GM23338 (cell line): ENCODE data around the gene FKTN. TPM values are rescaled to one million over a fixed set of nuclear protein-coding genes. Genes with fewer than 3 reads are reported as not detected.

Source experiments
- ATAC-seq: fragments of 200-7000 bp; cut with Tn5 transposase; 3 replicates; pipeline ENCODE4 v1.9.1; 2020
- DNase-seq: peaks from one replicate; pipeline ENCODE4 v3.0.0-alpha.2; 2015; ENCODE audit warnings: low spot score
- H2AFZ ChIP-seq: fragments of 200-600 bp; sonication (generic); 2 replicates; pipeline ENCODE4 v1.8.0; 2016; ENCODE audit warnings: antibody characterized with exemption, mild to moderate bottlenecking, moderate library complexity
- H3F3A ChIP-seq: fragments of 200-600 bp; sonication (generic); replicated peaks from 2 replicates; pipeline ENCODE4 v1.8.0; 2017; ENCODE audit warnings: antibody characterized with exemption, mixed run types, low read depth
- H3K27ac ChIP-seq: fragments of 200-600 bp; sonication (generic); 2 replicates; pipeline ENCODE4 v1.6.1; 2016; ENCODE audit warnings: low read depth
- H3K27me3 ChIP-seq: fragments of 200-600 bp; sonication (generic); 2 replicates; pipeline ENCODE4 v1.8.0; 2016; ENCODE audit warnings: mild to moderate bottlenecking, mixed run types, moderate library complexity; ENCODE audit not compliant: insufficient read depth
- H3K36me3 ChIP-seq: fragments of 200-600 bp; sonication (generic); 2 replicates; pipeline ENCODE4 v1.8.0; 2016; ENCODE audit warnings: mild to moderate bottlenecking; ENCODE audit not compliant: insufficient read depth
- H3K4me1 ChIP-seq: fragments of 200-600 bp; sonication (generic); 2 replicates; pipeline ENCODE4 v1.8.0; 2016; ENCODE audit warnings: mild to moderate bottlenecking, moderate library complexity; ENCODE audit not compliant: insufficient read depth
- H3K4me2 ChIP-seq: fragments of 200-600 bp; sonication (generic); 2 replicates; pipeline ENCODE4 v1.7.1; 2017; ENCODE audit warnings: mixed run types
- H3K4me3 ChIP-seq: fragments of 200-600 bp; sonication (generic); 2 replicates; pipeline ENCODE4 v1.6.1; 2016; ENCODE audit warnings: mixed run types
- H3K79me2 ChIP-seq: fragments of 200-600 bp; sonication (generic); replicated peaks from 2 replicates; pipeline ENCODE4 v1.8.0; 2017; ENCODE audit warnings: mild to moderate bottlenecking; ENCODE audit not compliant: insufficient read depth
- H3K9me2 ChIP-seq: fragments of 200-600 bp; sonication (generic); 2 replicates; pipeline ENCODE4 v1.8.0; 2017; ENCODE audit not compliant: insufficient read depth
- H4K20me1 ChIP-seq: fragments of 200-600 bp; sonication (generic); replicated peaks from 2 replicates; pipeline ENCODE4 v1.8.0; 2017; ENCODE audit warnings: mild to moderate bottlenecking; ENCODE audit not compliant: insufficient read depth
- H3K27ac Mint-ChIP-seq: 2 replicates; pipeline ENCODE4 v1.8.0; 2020; ENCODE audit warnings: inconsistent platforms, mild to moderate bottlenecking, moderate library complexity, mixed read lengths
- H3K27me3 Mint-ChIP-seq: 3 replicates; pipeline ENCODE4 v1.8.0; 2022; ENCODE audit warnings: low read depth, mild to moderate bottlenecking, moderate library complexity, mixed read lengths, inconsistent platforms; ENCODE audit not compliant: insufficient read depth, poor library complexity
- H3K36me3 Mint-ChIP-seq: 3 replicates; pipeline ENCODE4 v1.8.0; 2021; ENCODE audit warnings: low read depth, mild to moderate bottlenecking, inconsistent platforms, moderate library complexity, mixed read lengths
- H3K4me1 Mint-ChIP-seq: 3 replicates; pipeline ENCODE4 v1.8.0; 2020; ENCODE audit warnings: mild to moderate bottlenecking, inconsistent platforms, mixed read lengths
- H3K4me3 Mint-ChIP-seq: 3 replicates; pipeline ENCODE4 v1.8.0; 2021; ENCODE audit warnings: moderate library complexity, mild to moderate bottlenecking, inconsistent platforms, mixed read lengths
- H3K9me3 Mint-ChIP-seq: 3 replicates; pipeline ENCODE4 v1.8.0; 2020; ENCODE audit warnings: moderate library complexity, mild to moderate bottlenecking, inconsistent platforms, mixed read lengths
- CREB1 ChIP-seq: fragments of 250-450 bp; sonication (Bioruptor Pico); IDR thresholded peaks from 2 replicates; pipeline ENCODE4 v1.5.0; 2020; ENCODE audit warnings: low read depth, mild to moderate bottlenecking, moderate library complexity
- EZH2 ChIP-seq: fragments of 200-600 bp; sonication (generic); IDR thresholded peaks from one replicate; pipeline ENCODE4 v1.8.0; 2017; ENCODE audit warnings: antibody characterized with exemption, mild to moderate bottlenecking, low read depth; ENCODE audit not compliant: unreplicated experiment
- EZH2phosphoT487 ChIP-seq: fragments of 200-600 bp; sonication (generic); IDR thresholded peaks from one replicate; pipeline ENCODE4 v1.8.1; 2018; ENCODE audit warnings: antibody characterized with exemption; ENCODE audit not compliant: unreplicated experiment
- JUNB ChIP-seq: IDR thresholded peaks from one replicate; pipeline ENCODE4 v1.6.1; 2016; ENCODE audit warnings: antibody characterized with exemption; ENCODE audit not compliant: unreplicated experiment
- NANOG ChIP-seq: IDR thresholded peaks from 2 replicates; pipeline ENCODE4 v1.6.1; 2016; ENCODE audit warnings: antibody characterized with exemption, borderline replicate concordance
- POLR2AphosphoS5 ChIP-seq: IDR thresholded peaks from 2 replicates; pipeline ENCODE4 v1.6.1; 2016; ENCODE audit warnings: antibody characterized with exemption, low read depth
- STAT1 ChIP-seq: IDR thresholded peaks from one replicate; pipeline ENCODE4 v1.6.1; 2016; ENCODE audit warnings: antibody characterized with exemption; ENCODE audit not compliant: unreplicated experiment
- ZNF331 ChIP-seq: fragments of 250-450 bp; sonication (Bioruptor Pico); IDR thresholded peaks from 2 replicates; pipeline ENCODE4 v1.5.0; 2020; ENCODE audit warnings: low read depth, mild to moderate bottlenecking, moderate library complexity
- polyA plus RNA-seq: library from polyadenylated mRNA; unstranded; fragments of >200 nt; fragmentation: Nextera tagmentation; extraction: Ambion mirVana; gene quantifications from 2 replicates; pipeline ENCODE4 v1.2.1, GENCODE V29; 2016
- total RNA-seq: library from RNA; depleted of rRNA; stranded (reverse); fragments of >200 nt; shearing (Covaris generic); gene quantifications from 2 replicates; pipeline ENCODE4 v1.2.3, GENCODE V29; 2014
- TF ChIP-seq, protein P1 (sequence below): IDR thresholded peaks from one replicate; pipeline ENCODE4 v1.6.1; 2018; ENCODE audit warnings: antibody characterized with exemption; ENCODE audit not compliant: unreplicated experiment
- TF ChIP-seq, protein P2 (sequence below), 2 experiments: fragments of 200-600 bp in 1 of 2; sonication (generic) in 1 of 2; conservative IDR thresholded peaks; 2 replicates each; pipeline versions ENCODE4 v1.5.1 to v1.6.1; 2016 to 2017; ENCODE audit warnings: antibody characterized with exemption in 2 of 2, low read depth in 2 of 2, mild to moderate bottlenecking in 2 of 2, moderate library complexity in 1 of 2
- TF ChIP-seq, protein P3 (sequence below): fragments of 250-450 bp; sonication (Bioruptor Pico); IDR thresholded peaks from 2 replicates; pipeline ENCODE4 v1.5.0; 2020; ENCODE audit warnings: mild to moderate bottlenecking, moderate library complexity

FKTN gene
- total and polyA plus RNA-seq, 2 experiments from 2014 or later: 6.8 to 9.9 TPM

GRCh38 chr9:105663914-105664313 is 106.0 kb downstream of the FKTN start (continued):
- TF ChIP-seq, protein P1, sequence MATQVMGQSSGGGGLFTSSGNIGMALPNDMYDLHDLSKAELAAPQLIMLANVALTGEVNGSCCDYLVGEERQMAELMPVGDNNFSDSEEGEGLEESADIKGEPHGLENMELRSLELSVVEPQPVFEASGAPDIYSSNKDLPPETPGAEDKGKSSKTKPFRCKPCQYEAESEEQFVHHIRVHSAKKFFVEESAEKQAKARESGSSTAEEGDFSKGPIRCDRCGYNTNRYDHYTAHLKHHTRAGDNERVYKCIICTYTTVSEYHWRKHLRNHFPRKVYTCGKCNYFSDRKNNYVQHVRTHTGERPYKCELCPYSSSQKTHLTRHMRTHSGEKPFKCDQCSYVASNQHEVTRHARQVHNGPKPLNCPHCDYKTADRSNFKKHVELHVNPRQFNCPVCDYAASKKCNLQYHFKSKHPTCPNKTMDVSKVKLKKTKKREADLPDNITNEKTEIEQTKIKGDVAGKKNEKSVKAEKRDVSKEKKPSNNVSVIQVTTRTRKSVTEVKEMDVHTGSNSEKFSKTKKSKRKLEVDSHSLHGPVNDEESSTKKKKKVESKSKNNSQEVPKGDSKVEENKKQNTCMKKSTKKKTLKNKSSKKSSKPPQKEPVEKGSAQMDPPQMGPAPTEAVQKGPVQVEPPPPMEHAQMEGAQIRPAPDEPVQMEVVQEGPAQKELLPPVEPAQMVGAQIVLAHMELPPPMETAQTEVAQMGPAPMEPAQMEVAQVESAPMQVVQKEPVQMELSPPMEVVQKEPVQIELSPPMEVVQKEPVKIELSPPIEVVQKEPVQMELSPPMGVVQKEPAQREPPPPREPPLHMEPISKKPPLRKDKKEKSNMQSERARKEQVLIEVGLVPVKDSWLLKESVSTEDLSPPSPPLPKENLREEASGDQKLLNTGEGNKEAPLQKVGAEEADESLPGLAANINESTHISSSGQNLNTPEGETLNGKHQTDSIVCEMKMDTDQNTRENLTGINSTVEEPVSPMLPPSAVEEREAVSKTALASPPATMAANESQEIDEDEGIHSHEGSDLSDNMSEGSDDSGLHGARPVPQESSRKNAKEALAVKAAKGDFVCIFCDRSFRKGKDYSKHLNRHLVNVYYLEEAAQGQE: no peak
- no peak for TF ChIP-seq CREB1 (CRISPR knock-in tag)
- TF ChIP-seq, protein P2, sequence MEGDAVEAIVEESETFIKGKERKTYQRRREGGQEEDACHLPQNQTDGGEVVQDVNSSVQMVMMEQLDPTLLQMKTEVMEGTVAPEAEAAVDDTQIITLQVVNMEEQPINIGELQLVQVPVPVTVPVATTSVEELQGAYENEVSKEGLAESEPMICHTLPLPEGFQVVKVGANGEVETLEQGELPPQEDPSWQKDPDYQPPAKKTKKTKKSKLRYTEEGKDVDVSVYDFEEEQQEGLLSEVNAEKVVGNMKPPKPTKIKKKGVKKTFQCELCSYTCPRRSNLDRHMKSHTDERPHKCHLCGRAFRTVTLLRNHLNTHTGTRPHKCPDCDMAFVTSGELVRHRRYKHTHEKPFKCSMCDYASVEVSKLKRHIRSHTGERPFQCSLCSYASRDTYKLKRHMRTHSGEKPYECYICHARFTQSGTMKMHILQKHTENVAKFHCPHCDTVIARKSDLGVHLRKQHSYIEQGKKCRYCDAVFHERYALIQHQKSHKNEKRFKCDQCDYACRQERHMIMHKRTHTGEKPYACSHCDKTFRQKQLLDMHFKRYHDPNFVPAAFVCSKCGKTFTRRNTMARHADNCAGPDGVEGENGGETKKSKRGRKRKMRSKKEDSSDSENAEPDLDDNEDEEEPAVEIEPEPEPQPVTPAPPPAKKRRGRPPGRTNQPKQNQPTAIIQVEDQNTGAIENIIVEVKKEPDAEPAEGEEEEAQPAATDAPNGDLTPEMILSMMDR (conservative IDR thresholded peaks at IDR 0.05; ENCODE audit: low read depth in 2 of 2): no peak
- TF ChIP-seq EZH2phosphoT487: no peak
- TF ChIP-seq ZNF331: no peak

- Histone ChIP-seq H3K36me3 (no peaks in the 10 kb centered on the region), H3K4me3 (no peak overlapping the region), H3K27me3 (no peaks in the 10 kb centered on the region), H3K4me1 (no peaks in the 10 kb centered on the region), H3K4me2 (no peak overlapping the region), H3F3A (no peaks in the 10 kb centered on the region), H3K27ac (no peak overlapping the region), H3K9me2 (no peaks in the 10 kb centered on the region), H3K79me2 (no peaks in the 10 kb centered on the region), H4K20me1 (no peaks in the 10 kb centered on the region), H2AFZ (no peak overlapping the region)
- Mint-ChIP-seq H3K27me3 (no peaks in the 10 kb centered on the region), H3K4me1 (no peaks in the 10 kb centered on the region), H3K36me3 (no peaks in the 10 kb centered on the region), H3K27ac (no peak overlapping the region), H3K4me3 (no peak overlapping the region), H3K9me3 (no peaks in the 10 kb centered on the region)
- DNase-seq (no peak), ATAC-seq (no peak)
- TF ChIP-seq, protein P3, sequence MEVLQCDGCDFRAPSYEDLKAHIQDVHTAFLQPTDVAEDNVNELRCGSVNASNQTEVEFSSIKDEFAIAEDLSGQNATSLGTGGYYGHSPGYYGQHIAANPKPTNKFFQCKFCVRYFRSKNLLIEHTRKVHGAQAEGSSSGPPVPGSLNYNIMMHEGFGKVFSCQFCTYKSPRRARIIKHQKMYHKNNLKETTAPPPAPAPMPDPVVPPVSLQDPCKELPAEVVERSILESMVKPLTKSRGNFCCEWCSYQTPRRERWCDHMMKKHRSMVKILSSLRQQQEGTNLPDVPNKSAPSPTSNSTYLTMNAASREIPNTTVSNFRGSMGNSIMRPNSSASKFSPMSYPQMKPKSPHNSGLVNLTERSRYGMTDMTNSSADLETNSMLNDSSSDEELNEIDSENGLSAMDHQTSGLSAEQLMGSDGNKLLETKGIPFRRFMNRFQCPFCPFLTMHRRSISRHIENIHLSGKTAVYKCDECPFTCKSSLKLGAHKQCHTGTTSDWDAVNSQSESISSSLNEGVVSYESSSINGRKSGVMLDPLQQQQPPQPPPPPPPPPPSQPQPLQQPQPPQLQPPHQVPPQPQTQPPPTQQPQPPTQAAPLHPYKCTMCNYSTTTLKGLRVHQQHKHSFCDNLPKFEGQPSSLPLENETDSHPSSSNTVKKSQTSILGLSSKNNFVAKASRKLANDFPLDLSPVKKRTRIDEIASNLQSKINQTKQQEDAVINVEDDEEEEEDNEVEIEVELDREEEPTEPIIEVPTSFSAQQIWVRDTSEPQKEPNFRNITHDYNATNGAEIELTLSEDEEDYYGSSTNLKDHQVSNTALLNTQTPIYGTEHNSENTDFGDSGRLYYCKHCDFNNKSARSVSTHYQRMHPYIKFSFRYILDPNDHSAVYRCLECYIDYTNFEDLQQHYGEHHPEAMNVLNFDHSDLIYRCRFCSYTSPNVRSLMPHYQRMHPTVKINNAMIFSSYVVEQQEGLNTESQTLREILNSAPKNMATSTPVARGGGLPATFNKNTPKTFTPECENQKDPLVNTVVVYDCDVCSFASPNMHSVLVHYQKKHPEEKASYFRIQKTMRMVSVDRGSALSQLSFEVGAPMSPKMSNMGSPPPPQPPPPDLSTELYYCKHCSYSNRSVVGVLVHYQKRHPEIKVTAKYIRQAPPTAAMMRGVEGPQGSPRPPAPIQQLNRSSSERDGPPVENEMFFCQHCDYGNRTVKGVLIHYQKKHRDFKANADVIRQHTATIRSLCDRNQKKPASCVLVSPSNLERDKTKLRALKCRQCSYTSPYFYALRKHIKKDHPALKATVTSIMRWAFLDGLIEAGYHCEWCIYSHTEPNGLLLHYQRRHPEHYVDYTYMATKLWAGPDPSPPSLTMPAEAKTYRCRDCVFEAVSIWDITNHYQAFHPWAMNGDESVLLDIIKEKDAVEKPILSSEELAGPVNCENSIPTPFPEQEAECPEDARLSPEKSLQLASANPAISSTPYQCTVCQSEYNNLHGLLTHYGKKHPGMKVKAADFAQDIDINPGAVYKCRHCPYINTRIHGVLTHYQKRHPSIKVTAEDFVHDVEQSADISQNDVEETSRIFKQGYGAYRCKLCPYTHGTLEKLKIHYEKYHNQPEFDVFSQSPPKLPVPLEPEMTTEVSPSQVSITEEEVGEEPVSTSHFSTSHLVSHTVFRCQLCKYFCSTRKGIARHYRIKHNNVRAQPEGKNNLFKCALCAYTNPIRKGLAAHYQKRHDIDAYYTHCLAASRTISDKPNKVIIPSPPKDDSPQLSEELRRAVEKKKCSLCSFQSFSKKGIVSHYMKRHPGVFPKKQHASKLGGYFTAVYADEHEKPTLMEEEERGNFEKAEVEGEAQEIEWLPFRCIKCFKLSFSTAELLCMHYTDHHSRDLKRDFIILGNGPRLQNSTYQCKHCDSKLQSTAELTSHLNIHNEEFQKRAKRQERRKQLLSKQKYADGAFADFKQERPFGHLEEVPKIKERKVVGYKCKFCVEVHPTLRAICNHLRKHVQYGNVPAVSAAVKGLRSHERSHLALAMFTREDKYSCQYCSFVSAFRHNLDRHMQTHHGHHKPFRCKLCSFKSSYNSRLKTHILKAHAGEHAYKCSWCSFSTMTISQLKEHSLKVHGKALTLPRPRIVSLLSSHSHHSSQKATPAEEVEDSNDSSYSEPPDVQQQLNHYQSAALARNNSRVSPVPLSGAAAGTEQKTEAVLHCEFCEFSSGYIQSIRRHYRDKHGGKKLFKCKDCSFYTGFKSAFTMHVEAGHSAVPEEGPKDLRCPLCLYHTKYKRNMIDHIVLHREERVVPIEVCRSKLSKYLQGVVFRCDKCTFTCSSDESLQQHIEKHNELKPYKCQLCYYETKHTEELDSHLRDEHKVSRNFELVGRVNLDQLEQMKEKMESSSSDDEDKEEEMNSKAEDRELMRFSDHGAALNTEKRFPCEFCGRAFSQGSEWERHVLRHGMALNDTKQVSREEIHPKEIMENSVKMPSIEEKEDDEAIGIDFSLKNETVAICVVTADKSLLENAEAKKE (CRISPR knock-in tag): no peak
- TF ChIP-seq JUNB (no peak), EZH2phosphoT487 (no peak), NANOG (no peak), EZH2 (no peak), POLR2AphosphoS5 (no peak), STAT1 (no peak), CREB1 (CRISPR knock-in tag) (no peak)
Measured at GRCh38 chr9:105667867-105668266, 109.9 kb downstream of the FKTN start.
